NCI-H460 (cell line): ENCODE data around the gene CFAP221. TPM values are rescaled to one million over a fixed set of nuclear protein-coding genes. Genes with fewer than 3 reads are reported as not detected.

ENCODE experiments used
- DNase-seq: peaks from one replicate; pipeline ENCODE4 v3.0.0-alpha.2; 2016; ENCODE audit warnings: low read depth; ENCODE audit errors: extremely low read depth
- total RNA-seq: library from RNA; depleted of rRNA; stranded (reverse); fragments of >200 nt; shearing (Covaris generic); gene quantifications from 2 replicates; pipeline ENCODE4 v1.2.3, GENCODE V29; 2014; rRNA removed

The CFAP221 gene
- total RNA-seq, 1 experiment from 2014 or later, result not detected

DNA sequence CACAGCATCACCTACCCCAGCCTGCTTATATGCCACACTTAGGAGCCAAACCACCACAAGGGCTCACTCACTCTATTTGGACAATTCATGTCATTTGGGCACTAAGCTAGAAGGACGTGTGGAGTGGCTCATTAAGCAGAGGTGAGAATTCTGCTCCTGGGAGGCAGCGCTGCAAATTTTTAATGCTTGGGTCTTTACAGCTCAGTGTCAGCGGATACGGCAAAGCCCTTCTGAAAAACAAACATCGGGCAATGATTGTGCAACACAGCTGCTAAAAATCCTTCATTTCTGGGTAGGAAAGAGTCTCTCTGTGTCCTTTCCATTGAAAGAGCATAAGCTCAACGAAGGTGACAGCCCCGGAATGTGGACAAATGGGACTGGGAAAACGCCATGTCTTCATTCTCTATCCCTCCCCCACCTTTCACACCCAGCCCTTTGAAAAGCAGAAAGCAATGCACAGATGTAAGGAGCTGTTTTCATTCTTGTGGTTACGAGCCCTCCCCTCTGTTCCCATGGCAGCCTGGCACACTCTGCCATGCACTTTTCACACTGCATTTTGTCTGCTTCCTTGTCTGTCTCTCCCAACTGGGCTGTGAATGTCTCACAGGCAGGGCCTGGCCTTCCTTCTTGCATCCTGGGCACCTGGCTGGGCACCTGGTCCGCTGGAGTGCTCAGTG is 150.7 kb downstream of the CFAP221 start:
- peak; percentile 27 for DNase-seq

DNA sequence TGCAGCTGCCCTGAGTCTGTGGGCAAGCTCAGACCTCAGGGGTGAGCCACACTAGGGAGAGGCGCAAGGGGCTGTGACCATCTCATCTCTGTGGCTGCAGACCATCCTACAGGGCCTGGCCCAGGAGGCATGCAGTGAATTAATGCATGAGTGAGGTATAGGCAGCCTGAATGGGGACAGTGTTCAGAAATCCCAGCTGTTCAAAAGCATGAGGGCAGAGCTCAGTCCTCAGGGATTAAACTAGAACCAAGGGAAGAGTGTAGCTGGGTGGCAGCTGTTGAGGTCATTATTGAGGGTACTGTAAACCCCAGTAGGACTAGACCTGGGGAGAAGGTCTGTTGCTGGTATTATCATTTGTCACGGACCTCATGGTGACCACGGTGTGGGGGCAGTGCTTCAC is 151.8 kb downstream of the CFAP221 start:
- DNase-seq, result no peak

GRCh38 chr2:119696494-119697030 is 152.3 kb downstream of the CFAP221 start:
- no peak for DNase-seq

GRCh38 chr2:119697290-119698020 is 153.2 kb downstream of the CFAP221 start:
- no peak for DNase-seq

DNA sequence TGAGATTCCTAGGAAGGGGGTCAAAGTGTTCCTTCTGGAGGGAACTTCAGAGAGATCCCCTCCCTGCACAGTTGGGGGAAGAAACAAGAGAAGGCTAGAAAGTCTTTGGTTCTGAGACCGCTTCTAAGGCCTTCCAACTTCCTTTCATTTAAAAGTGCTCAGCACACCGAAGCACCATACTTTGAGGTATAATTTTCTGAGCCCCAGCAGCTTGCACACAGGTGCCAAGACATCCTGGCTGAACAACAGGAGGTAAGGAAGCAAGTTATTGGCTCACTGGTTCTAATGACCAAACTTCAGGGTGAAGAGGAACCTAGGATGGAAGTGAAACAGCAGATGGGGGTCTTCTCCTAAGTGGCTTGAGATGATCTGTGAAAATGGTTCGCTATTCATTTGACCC is 154.0 kb downstream of the CFAP221 start:
- DNase-seq, result no peak

DNA sequence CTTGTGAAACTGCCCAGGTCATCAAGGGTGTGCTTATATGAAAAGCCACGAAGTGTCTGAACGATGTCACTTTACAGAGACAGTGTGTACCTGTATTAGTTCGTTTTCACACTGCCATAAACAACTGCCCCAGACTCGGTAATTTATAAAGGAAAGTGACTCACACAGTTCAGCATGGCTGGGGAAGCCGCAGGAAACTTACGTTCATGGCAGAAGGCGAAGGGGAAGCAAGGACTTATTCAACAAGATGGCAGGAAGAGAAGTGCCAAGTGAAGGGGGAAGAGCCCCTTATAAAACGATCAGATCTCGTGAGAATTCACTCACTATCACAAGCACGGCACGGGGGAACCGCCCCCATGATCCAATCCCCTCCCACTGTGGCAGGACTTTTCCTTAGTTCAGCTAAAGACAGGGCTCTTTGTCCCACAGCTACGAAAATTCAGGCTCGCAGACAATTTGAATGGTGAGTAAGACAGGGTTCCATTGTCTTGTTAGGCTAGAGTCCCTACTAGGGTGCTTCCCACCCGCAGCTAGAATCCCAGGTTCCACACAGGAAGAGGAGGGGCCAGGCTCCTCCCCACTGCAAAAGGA is 154.9 kb downstream of the CFAP221 start:
- DNase-seq, result no peak

GRCh38 chr2:119700866-119701265 is 156.6 kb downstream of the CFAP221 start:
- DNase-seq, result no peak

DNA sequence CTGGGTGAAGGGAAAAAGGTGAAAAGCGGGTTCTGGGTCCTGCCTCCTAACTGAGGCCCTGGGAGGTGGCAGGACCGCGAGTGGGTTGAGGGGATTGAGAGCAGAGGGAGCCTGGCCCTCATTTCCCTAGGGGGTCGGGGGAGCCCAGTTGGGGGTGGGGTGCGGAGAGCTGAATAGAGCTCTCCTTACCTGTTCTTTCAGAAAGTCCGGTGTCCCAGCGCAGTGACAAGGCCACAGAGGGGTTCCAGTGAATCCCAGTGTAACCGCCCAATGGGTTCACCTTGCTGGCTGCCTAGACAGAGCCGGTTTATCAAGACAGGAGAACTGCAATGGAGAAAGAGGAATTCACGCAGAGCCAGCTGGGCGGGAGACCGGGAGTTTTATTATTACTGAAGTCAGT is 157.1 kb downstream of the CFAP221 start:
- no peak for DNase-seq

DNA sequence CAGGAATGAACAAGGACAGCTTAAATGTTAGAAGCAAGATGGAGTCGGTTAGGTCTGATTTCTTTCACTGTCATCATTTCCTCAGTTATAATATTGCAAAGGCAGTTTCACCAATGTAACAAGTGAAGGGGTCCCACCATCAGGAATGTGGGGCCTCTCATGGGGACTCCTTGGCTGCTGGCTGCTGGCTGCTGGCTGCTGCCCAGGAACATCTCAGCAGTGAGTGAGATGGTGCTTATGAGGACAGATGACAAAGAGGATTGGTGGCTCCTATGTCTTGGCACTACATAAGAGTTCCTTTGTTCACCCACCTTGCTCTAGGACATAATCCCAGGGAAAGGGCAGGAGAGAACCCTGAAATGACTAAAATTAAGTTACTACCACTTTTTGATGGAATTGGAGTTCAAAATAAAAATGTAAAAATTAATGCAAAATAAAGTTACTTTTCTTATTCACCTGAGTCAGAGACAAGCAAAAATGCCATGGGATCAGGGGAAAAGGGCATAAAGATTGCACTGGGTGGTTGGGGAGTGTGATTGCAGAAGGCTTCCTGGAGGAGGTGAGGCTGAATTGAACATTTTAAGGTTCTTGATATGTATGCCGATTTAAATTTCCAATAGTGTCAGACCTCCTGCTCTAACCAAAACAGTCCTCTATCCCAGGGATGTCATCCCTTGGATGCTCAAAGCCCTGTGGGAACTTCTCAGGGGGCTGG is 158.1 kb downstream of the CFAP221 start:
- DNase-seq, result no peak

DNA sequence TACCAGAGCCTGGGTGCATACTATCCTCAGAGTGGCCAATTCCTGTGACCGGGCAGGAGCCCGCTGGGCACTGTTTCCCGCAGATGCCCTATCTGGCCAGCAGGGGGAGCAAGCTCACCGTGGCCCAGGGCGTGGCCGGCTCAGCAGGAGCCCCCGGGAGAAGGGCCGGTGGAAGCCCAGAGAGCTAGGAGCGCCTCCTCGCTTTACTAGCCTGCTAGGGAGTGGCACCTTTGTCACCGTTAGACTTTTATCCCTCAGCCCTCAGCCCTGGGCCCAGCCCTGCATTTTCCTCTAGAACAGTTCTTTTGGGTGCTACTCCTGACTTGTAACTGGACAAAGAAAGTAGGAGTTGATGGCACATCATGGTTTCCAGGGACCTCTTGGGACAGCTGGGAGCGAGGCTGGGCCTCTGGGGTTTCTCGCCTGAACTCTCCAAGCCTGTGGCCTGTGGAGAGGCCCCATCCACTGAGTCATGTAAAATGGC is 158.7 kb downstream of the CFAP221 start:
- peak; percentile 63 for DNase-seq

DNA sequence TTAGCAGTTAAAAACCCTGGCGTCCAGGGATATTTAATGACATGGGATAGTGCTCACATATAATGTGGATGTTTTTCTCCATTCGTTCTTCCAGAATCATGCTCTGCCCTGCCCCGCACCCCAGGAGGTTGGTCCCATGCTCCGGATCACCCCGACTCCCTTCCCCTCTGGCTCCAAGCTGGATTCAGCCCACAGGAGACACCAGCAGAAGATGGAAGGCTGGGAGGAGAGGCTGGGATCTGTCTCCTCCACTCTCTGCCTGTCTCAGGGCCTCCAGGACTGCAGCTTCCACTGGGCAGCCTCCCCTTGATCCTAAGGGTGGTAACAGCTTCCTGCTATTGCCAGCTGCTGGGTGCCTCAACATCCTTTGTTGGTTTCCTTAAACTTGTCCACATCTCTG is 159.3 kb downstream of the CFAP221 start:
- DNase-seq, result no peak

DNA sequence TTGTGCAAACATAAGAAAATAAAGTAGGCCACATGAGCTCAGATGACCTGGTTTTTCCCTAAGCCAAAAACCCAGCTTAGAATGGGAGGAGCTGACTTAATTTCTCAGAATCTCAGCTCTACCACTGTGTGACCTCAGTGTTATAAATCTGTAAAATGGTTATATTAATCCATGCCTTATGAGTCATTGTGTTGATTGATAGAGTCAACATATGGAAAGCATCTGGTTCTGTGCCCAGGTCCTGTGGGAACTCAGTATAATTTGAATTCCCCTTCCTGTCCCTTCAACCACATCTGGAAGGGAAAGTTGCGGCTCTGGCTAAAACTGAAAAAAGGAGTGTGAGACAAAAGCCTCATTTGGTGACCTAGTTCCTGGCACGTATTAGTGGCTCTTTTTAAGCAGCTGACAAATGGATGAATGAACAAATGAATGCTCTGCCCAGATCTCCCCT is 160.4 kb downstream of the CFAP221 start:
- no peak for DNase-seq

DNA sequence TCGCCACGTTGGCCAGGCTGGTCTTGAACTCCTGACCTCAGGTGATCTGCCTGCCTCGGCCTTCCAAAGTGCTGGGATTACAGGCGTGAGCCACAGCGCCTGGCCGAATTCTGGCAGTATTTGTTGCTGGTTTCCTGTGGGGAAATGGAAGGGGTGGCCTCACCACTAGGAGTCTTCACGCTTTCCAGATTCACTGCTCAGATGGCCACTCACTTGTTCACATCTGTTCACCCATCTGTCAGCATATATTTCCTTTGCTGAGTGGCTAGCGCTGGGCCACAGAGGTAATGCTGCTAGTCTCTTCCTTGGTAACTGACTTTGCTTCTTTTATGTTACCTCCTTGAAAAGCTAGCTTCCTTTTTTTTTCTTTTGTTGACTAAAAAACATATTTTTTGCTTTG is 162.0 kb downstream of the CFAP221 start:
- no peak for DNase-seq

Other genes starting within 250 kb of the CFAP221 start
- gene C2orf76, start 177.6 kb upstream of the CFAP221 start, total RNA-seq, result 21.8 and 24.0 TPM in 2 replicates
- gene DBI, start 177.5 kb upstream of the CFAP221 start, total RNA-seq, result 83.3 and 86.6 TPM in 2 replicates
- gene TMEM37, start 112.6 kb upstream of the CFAP221 start, total RNA-seq, result 1.4 and 2.5 TPM in 2 replicates
- gene SCTR, start 20.0 kb upstream of the CFAP221 start, total RNA-seq, result not detected in 2 replicates
- 14.5 and 18.5 TPM in 2 replicates for gene TMEM177, start 134.8 kb downstream of the CFAP221 start, total RNA-seq
- 33.1 and 34.3 TPM in 2 replicates for gene PTPN4, start 215.5 kb downstream of the CFAP221 start, total RNA-seq